ENCODE data around the gene OR7G3.

The OR7G3 gene

DNA sequence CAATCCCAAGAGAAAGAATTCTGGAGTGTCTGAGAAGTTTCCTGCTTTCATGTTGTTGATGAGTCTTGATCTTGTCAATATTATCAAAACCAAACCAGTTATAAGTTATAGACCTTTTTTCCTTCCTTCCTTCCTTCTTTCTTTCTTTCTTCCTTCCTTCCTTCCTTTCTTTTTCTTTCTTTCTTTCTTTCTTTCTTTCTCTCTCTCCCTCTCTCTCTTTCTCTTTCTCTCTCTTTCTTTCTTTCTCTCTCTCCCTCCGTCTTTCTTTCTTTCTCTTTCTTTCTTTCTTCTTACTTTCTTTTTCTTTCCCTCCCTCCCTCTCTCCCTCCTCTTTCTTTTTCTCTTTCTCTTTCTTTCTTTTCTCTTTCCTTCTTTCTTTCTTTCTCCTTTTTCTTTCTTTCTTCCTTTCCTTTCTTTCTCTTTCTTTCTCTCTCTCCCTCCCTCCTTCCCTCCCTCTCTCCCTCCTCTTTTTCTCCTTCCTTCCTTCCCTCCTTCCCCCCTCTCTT lies at the start of gene OR7G3:
Gene OR7G3 (minus strand): TSS at position 51 of the 506 bp plus-strand sequence. CDS start 0 bp downstream, at position 51.
- no peak for DNase-seq

DNA sequence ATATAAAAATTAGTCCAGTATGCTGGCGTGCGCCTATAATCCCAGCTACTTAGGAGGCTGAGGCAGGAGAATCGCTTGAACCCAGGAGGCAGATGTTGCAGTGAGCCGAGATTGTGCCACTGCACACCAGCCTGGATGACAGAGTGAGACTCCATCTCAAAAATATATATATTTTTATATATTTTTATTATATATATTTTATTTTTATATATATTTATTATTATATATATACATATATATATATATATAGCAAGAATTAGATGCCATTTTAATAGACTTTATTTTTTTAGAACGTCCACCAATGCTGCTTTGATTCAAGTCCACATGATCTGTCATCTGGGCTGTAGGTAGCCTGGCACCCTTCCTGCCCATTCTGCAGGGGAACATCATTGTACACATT lies 48.6 kb upstream of the OR7G3 start:
- DNase-seq = no peak

DNA sequence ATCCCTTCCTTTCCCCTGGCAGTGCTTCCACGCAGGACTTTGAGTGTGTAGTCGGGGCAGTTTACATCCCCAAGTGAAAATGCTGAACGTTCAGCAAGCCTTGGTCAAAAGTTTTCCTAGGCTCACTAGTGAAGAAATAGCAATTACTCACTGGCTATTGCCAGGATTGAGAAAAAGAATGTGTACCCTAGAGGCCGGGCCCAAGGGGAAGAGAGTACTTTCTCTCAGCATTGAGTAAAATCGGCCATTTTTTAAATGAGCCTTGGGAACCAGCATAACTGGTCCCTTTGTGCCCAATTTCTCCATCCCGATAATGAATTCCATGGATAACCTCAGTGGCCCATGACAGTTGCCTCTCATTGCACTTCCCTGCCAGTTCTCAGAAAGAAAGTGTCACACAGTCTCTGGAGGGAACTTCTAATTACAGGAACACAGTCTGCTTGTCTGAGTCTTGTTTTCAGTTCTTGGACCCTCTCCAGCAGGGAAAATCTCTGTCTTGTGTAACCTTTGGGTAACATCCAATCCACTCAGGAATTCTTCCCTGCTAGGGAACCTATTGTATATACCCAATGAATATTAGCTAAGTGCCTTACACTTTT lies 44.7 kb upstream of the OR7G3 start:
- DNase-seq = no peak

DNA sequence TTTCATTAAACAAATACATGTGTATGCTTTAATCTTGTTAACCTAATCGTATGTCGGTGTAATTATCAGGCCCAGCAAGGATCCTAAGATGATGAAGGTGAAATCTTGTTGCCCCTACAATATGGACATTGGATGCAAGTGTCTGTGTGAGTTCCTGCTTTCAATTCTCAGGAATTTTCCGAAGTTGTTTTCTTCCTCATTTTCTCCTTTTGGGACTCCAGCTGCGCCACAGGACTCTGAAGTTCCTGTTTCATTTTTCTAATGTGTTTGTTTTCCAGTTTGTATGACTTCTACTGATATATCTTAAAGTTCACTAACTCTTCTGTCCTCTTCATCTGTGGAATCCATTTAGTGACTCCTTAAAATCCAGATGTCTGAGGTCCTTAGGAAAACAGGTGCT lies 40.1 kb upstream of the OR7G3 start:
- DNase-seq = no peak

DNA sequence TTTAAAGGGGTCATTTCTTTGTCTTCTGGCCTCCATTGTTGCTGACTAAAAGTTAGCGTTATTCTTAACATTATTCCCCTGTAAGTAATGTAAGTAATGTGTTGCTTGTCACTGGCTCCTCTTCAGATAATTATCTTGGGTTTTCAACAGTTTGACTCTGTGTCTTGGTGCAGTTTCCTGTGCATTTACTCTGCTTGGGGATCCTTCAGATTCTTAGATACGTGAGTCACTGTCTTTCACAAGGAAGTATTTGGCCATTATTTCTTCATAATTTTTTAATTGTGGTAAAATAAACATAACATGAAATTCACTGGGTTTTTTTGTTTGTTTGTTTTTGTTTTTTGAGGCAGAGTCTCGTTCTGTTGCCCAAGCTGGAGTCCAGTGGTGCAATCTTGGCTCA lies 38.5 kb upstream of the OR7G3 start:
- no peak for DNase-seq

DNA sequence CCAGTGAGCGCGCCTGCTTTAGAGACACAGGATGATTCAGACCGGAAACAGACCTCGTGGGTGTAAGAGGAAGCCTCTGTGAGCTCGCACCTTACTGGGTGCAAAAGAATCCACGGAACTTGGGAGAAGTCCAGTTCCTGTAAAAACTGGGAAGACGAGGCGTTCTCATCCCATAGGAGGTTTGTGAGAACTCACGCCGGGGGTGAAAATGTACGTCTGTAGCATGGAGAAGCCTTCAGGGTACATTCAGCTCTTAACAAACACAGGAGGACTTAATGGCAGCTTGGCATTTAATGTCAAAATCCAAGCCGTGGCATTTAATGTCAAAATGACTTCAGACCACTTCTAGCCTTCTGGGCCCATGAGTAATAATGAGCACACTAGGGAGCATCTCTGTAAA lies 34.7 kb upstream of the OR7G3 start:
- no peak for DNase-seq

DNA sequence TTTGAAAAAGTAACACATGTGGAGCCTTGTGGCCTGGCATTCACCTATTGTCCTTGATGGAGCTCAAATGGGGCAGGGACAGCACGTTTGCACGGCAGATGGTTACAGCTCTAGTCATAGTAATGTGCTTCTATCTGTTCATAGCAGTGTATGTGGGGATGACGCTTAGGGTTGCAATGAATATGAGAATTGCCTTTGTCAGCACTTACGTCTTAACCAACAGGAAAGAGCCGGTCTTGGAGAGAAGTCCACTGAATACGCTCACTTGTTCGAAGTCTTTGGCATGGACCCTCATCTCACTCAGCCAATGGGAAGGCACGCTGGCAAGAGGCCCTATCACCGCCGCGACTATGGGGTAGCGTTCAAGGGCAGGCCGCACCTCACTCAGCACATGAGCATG lies 33.1 kb upstream of the OR7G3 start:
- DNase-seq = no peak

DNA sequence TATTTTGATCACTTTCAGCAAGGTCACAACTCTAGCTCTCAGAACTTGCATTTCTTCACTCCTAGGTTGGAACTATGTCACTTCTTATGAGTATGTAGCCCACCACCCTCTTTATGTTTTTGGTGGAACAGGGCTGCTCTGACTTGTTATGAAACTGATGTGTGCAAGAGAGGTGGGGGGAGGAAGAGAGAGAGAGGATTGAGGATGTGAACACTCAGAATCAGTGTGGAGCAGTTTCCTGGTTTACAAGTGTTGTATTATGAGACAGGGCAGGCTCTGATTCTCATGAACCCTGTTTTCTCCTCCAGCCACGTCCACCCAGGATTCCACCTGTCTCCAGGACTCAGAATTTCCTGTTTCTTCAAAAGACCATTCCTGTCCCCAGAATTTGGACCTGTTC lies 29.6 kb upstream of the OR7G3 start:
- no peak for DNase-seq

DNA sequence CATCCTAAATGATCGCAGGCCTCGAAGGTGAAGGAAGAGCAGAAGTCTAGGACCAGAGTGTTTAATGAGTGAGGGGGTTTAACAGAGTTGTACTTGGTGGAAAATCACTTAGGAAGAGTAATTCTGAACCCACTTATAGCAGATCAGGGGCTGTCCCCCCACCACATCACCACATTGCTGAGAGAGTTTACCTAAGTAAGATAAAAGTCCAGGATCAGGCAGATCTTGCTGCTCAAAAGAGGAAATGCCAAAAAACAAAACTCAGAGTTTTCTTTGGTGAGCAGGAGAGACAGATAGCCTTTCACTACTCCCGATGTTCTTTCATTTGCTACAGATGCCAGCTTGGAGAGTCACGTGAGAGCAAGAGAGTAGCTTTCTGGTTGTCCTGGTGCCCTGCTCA lies 28.8 kb upstream of the OR7G3 start:
- DNase-seq = no peak

DNA sequence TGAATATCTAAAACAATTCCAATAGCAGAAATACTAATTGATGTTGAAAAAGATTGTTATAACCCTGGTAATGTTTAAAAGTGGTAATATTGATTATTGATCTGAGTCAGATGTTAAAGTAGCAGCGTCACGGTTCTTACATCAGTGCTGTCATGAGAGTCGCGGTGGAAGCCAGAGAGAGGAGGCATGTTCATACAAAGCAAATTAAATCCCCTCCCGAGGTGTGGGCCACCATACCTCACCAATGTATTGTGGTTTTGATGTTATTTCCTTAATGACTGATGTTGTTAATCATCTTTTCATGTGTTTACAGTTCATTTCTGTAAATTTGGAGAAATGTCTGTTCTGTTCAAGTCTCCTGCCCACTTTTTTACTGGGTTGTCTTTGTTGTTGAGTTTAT lies 24.6 kb upstream of the OR7G3 start:
- DNase-seq = no peak

DNA sequence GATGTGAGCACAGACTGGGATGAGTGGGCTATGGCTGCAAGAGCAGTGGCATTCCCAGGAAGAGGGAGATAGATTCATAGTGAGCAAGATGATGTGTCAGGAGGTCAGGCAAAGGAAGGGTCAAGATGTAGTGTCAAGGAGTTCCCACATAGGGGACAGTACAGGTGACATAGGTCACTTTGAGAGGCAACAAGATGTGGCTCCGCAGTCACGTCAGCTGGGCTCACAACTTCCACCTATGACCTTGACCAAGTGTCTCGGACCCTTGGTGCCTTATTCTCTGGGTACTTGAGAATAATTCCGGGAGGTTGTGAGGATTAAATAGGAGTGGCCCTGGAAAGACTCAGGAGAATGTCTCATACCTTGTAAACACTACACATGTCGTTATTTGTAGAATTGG lies 23.9 kb upstream of the OR7G3 start:
- DNase-seq = no peak

DNA sequence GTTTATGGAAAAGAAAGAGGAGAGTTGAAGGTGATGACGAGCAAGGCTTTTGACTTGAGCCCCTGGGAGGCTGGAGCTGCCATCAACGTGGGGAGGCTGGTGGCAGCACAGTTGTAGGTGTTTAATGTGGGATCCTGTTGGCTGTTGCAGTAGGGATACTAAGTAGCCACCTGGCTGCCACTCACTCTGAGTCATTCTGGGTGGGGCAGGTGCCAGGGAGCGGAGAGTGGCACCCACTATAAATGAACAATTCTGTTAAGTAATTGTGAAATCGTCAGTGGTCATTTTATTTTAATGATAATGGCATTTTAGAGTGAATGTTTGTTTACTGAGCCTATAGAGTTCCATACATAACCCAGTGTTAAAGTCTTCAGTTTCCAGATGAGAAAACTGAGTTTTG lies 23.2 kb upstream of the OR7G3 start:
- DNase-seq = no peak

DNA sequence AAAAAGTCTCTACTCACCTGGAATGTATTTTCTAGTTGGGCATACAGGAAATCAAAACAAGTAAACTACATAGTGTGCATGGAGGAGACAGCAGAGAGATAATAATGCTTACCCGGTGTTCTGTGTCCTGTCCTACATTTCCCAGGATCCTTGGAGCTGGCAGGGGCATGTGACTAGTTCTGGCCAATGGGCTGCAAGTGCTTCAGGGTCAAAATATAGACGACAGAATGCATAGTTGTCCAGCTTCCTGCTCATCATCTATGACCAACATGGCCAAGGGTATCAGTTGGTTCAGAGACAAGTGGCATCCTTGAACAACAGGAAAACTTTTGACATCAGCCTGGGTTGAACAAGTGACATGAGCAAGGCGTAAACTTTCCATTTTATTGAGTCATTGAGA lies 21.9 kb upstream of the OR7G3 start:
- no peak for DNase-seq

DNA sequence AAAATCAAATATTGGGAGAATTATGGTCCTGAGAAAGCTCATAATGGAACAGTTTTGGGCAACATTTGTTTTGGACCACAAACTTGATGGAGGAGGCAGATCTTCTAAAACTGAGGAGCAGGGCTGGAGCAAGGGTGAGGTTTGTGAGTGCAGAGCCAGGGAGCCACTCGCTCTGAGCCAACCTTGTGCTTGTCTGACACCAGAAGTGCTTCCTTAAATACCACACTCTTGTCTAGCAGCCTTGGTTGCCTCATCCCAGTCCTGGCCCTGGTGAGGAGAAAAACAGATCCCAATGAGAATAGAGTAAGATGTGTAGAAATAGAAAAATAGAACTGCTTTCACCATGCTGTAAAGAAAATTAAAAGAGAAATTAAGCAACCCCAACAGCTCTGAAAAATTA lies 20.1 kb upstream of the OR7G3 start:
- DNase-seq = no peak

DNA sequence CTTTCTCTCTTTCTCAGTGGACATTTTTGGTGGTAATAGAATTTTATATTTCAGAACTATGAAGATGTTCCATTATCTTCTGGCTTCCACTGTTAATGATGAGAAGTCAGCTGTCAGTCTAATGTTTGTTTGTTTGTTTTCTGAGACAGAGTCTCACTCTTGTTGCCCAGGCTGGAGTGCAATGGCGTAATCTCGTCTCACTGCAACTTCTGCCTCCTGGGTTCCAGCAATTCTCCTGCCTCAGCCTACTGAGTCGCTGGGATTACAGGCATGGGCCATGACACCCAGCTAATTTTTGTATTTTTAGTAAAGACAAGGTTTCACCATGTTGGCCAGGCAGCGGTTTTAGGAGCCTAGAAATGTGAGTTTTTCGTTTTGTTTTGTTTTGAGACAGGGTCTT lies 18.2 kb upstream of the OR7G3 start:
- no peak for DNase-seq

DNA sequence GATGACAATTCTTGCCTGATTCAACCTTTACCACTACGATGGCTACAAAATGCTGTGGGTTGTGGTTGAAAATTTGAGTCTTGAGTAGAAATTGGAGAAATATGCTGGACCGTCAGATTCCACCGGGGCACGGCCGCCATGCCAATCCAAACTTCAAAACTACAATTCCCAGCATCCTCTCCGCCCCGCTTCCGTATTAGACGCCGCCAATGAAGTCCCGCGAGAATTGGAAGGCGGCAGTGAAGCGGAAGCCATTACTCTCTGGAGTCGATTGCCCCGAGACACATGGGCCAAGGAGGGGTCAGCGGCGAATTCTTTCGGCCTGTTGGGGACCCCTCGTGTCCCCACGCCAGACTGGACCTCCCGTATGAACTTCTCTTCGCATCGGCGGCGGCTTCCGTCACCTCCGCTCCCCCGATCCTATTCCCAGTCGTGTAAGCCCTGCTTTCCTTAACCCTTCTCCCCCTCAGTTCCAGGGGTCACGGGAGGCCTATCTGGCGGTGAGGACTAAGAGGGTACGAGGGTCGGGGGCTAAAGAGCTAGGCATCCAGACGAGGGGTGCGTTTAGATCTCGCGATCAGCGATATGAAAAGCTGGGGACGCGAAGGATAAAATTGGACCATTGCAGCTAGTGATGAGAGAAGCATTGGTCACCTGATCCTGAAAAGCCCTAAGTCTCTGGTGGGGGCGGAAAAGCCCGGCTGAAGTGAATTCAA lies 13.6 kb upstream of the OR7G3 start, which contains the start of gene ZNF317:
Gene ZNF317 (plus strand): TSS at position 239 of the 716 bp plus-strand sequence. CDS start 15,620 bp downstream, outside the sequence.
- DNase-seq = peak; percentile 95

DNA sequence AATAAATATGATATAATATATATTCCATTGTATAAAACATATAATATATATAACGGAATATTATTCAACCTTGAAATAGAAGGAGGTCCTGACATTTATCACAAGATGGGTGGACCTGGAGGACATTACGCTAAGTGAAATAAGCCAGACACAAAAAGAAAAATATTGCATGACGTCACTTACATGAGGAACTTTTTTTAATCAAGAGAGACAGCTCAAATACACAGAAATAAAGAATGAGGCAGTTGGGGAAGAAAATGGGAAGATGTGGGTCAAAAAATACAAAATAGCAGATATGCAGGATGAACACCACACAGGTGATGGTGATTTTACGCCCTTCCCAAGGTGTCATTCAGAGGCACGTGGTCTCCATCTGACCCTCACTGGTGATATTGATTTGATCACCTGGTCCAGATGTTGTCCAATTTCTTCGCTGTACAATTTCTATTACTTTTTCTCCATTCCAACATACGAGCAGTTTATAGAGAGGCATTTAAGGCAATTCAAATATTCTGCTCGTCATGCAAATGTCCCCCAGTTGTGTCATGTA lies 12.9 kb upstream of the OR7G3 start:
- no peak for DNase-seq

DNA sequence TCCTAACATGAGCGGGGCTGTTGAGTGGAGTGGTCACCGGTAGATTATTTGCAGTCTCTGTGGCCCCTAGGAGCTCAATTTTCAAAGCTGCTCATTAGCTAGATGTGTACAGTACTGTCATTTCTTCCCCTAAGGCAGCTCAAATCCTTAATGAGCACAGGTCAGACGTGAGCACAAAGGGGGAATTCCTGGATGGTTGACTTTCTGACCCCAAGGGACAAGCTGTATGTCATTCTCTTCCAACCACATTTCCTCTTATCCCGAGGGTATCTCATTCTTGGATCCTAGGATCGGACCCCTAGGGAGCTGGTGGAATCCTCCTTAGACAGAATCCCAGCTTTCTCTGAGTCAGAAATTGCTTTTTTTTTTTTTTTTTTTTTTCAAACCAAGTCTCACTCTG lies 5.7 kb upstream of the OR7G3 start:
- no peak for DNase-seq

DNA sequence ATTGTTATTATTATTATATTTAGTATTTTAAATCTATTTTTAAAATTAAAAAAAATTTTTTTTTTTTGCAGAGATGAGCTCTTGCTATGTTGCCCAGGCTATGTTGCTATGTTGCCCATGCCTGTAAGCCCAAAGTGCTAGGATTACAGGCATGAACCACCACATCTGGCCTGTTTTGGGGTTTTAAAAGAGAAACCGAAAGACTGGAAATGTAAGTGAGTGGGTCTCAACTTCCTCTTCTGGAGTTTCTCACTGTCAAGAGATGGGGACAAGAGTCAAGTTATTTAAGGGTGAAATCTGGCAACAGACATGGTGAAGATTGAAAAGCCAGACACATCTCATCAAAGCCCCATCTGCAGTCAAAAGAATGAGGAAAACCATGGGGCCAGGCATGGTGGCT lies 4.2 kb upstream of the OR7G3 start:
- DNase-seq = no peak

DNA sequence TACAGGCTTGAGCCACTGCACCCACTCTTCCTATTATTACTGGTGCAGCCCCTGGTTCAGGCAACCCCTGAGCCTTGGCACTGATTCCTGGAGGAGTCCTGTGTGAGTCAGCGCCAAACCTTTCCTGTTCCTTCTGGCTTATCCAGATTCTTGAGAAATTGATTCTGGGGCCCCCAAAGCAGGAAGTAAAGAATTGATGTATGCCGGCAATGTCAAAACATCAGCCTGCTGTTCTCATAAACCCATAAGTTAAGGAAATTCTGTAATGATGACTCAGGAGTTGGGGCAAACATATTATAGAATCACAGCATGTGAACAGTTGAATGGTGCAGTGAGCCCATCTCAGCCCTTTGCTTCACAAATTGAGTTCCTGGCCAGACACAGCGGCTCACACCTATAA lies 1.4 kb upstream of the OR7G3 start:
- no peak for DNase-seq

DNA sequence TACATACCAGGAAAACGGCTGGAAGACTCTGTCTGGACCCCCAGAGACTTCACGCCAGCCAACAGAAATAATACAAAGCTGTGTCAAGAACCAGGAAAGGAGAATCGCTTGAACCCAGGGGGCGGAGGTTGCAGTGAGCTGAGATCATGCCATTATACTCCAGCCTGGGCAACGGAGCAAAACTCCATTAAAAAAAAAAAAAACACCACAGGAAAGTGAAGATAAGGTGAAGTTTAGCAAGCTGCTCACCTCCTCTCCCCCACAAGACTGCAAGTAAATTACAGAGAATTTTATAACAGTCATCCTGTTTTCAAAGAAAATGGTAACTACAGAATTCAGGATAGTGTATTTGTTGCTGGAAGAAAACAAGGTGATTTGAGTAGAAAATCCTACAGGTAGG lies 10.2 kb downstream of the OR7G3 start:
- DNase-seq = no peak

DNA sequence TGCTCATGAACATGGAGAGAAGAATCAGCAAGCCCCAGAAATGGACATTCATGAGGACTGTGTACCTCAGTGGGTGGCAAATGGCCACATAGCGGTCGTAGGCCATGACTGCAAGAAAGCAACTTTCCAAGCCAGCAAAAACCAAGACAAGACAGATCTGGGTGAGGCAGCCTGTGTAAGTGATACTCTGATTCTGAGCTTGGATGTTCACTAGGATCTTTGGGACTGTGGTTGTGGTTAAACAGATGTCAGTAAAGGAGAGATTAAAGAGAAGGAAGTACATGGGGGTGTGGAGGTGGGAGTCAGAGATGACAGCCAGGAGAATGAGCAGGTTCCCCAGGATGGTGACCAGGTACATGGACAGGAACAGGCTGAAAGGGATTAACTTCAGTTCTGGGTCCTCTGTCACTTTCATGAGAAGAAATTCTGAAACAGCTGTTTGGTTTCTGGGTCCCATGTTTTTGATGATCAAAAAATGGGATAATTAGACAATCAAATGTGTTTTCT lies 11.4 kb downstream of the OR7G3 start, which contains the start of gene OR7G1:
Gene OR7G1 (minus strand): TSS at position 457 of the 507 bp plus-strand sequence. CDS start 0 bp downstream, at position 457.
- no peak for DNase-seq

DNA sequence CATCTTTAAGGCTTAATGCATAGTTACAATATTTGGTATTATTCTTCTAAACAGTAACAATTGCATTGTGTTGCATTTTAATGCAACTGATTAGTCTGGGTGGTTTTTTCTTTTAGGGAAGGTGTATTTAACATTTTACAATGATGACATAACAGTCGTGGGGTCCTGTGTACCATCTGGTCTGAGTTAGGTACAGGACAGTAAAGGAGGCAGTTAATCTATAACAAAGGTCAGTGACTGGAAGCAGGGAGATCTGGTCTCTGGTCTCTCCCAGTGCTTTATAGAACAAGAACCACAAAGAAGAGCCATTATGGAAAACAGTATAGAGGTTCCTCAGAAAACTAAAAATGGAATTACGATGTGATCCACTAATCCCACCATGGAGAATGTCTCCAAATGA lies 16.8 kb downstream of the OR7G3 start:
- DNase-seq = no peak

DNA sequence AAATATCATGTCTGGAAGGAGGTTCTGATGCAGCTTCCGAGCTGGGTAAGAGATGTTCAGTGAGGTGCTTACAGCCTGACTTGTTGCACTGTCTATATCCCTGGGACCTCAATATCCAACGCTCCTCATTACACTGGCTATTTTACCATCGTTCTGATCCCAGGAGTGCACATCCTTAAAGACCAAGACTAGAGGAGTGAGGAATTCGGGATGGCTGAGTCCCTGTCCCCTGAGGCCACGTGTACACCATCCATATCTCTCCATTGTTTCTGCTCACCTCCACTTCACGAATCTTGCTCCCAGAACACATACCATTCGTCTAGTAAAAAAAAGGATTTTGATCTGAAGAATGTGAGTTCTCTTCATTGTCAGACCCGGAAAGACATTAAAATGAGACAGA lies 19.4 kb downstream of the OR7G3 start, which contains the start of gene OR7G2:
Gene OR7G2 (minus strand): TSS at position 101 of the 400 bp plus-strand sequence. CDS start 4,232 bp downstream, outside the sequence.
- DNase-seq = no peak

Data from NCI-H2029 (cell line).